Stromal cell of bone marrow (primary cell): ENCODE measurements around the gene CDH7.

Experiments
- DNase-seq: peaks from one replicate; pipeline ENCODE4 v3.0.0-alpha.2; 2012; ENCODE audit warnings: low read depth

CDH7 gene

DNA sequence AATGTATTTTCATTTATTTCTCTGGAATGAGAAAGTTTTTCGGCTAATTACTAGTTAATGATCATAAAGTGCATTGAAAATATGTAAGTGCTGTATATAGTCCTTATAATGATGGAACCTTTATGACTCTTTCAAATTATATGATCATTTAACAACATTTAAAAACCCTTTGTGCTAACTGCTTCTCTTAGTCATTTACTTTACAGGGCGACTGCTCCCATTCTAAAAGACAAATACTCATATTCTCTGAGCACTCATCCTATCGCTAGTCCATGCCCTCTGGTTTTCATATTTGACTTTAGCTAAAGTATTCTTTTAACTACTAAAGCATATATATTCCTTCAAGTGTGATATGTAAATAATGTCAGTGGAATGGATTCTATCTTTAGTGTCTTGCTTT is 168.2 kb downstream of the CDH7 start:
- DNase-seq: no peak

DNA sequence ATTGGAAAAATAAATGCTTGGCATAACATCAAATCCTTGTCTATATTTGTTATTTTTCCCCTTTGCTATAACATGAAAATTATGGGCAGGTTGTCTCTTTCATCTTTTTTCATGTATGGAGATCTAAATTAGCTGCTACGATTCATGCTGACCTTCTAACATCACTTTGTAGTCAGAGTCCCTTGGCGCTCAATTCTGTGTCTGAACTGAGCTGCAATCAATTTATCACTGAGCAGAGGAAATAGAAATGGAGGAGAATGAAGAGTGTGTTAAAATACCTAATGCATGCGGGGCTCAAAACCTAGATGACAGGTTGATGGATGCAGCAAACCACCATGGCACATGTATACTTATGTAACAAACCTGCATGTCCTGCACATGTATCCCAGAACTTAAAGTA is 168.9 kb downstream of the CDH7 start:
- no peak for DNase-seq

DNA sequence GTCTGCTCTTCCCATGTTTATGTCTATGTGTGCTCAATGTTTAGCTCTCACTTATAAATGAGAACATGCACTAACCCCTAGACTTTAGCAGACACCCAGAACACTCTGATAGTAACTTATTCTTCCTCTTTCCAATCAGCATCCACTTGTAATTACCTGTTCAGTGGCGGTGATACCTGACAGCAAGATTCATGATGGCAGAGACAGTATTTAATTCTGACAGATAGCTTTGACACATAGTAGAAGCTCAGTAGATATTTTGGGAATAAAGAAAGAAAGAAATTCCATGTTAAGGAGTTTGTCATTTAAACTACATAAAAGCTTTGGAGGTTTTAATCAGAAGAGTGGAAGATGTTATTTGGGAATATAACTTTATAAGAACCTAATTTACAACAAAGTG is 171.3 kb downstream of the CDH7 start:
- DNase-seq: no peak

DNA sequence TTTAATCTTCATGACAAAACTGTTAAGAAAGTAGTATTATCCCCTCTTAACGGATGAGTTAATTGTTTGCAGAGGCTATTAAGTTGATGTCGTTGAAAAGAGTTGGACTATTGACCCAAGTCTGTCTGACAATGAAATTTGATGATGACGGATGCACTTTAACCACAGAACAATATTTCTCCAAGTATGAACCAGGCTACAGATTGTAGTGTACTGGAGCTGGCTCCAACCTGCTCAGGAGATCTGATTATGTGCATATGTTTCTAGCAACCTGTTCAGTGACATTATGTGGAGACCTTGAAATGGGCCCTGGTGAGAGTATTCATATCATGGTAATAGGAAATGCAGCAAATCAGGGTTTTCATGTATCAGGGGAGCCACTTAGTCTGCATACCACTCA is 174.1 kb downstream of the CDH7 start:
- no peak for DNase-seq

DNA sequence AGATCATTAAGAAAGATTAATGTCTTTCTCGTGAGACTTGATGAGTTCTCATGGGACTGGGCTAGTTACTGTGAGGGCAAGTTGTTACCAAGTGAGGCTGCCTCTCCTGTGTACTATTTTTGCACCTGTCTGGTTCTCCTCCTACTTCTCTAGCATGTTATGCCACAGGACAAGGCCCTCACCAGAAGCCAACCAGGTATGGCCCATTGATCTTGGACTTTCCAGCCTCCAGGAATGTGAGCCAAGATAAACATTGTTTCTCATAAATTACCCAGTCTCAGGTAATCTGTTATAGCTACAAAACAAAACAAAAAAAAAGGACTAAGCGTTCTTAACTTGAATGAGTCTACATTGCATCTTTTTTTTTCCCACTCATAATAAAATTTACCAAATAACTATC is 184.1 kb downstream of the CDH7 start:
- no peak for DNase-seq

DNA sequence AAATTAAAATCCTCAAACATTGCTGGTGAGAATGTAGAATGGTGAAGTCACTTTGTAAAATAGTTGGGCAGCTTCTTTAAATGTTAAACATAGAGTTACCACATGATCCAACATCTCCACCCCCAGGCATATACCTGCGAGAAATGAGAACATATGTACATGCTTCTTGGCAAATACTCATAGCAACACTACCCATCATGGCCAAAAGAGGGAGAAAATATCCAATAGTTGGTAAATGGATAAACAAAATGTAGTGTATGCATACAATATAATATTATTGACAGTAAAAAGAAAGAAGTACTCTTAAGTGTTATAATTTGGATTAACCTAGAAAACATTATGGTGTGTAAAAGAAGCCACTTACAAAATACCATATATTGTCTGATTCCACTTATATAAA is 185.9 kb downstream of the CDH7 start:
- no peak for DNase-seq

DNA sequence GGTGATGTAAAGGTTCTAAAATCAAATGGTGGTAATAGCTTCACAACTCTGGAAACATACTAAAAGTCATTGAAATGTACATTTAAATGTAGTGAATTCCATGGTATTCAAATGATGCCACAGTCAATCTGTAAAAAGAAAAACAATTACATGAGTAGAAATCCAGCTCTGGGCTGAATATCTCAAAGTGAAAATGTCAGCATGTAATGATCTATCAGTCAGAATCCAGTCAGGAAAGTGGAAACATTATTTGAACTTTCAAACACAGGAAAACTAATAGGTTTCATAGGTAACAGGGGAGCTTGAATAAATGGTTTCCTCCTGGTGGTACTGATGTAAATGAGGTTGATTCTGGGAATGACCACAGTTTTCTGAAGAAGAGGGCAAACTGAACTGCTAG is 186.4 kb downstream of the CDH7 start:
- no peak for DNase-seq

DNA sequence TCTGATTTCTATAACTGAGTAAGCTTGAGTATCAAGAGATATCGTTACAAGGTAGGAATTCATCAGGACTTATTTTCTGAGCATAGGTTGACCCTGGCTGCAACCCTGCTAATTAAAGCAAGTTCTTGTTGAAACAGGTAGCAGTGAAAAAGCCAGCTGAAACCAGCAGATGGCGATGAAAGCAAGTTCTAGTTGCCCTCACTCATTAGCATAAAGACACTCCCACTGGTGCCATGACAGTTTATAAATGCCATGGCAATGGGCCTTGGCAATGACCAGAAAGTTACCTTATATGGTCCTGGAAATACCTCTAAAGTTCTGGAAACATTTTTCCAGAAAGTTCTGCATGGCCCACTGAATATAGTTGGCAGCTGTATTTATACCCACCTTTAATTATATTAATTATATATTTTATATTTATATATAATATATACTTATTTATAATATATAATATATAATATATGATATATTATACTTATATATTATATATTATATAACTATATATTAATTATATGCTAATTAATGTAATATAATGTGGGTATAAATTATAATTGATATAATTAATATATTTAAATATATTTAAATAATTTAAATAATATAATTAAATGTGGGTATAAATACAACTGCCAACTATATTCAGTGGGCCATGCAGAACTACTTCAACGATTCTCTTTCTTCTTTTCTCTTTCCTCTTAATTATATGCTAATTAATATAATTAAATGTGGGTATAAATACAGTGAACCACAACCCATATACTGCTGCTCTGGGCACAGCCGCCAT is 188.0 kb downstream of the CDH7 start:
- DNase-seq: no peak
